ENCODE measurements around the gene VSIR.

- TF ChIP-seq YY1 (IDR thresholded peaks at IDR 0.05; ENCODE audit: insufficient read depth, insufficient read length) (no peak), ZNF274 (IDR thresholded peaks at IDR 0.05; ENCODE audit: low read depth, low read length) (no peak), SUZ12 (IDR thresholded peaks at IDR 0.05; ENCODE audit: extremely low read depth, insufficient read depth, insufficient read length) (no peak)
Observed at GRCh38 chr10:71703577-71703976, 69.7 kb downstream of the VSIR start.
